Measurements from ENCODE around the gene FAM53C. TPM values are rescaled to one million over a fixed set of nuclear protein-coding genes. Genes with fewer than 3 reads are reported as not detected.
A peak's percentile ranks its signal among the peaks of the same experiment; 100 is the strongest.

FAM53C gene
- total RNA-seq, 3 donors from 2014 or later, result 16.6 to 31.0 (median 23.3) TPM

- Histone ChIP-seq H3K27me3 (no peaks in the 10 kb centered on the region), H3K27ac (peak overlapping the region; percentile 70 to 73), H3K4me3 (no peak overlapping the region), H3K9me3 (no peaks in the 10 kb centered on the region), H3K36me3 (no peaks in the 10 kb centered on the region), H3K4me1 (peaks cover 0 to 17% of the 10 kb centered on the region in 2 donors)
- intact Hi-C loops (cut with DNase I; ENCODE audit: low total_unique reads), result no loop called here
- peak in 1 of 2 donors; percentile 40 for DNase-seq (ENCODE audit: low spot score in 2 of 2)
- TF ChIP-seq CTCF (IDR thresholded peaks at IDR 0.05) (no peak), POLR2A (IDR thresholded peaks at IDR 0.05) (no peak), POLR2AphosphoS5 (IDR thresholded peaks at IDR 0.05) (no peak)
Measured at GRCh38 chr5:138391859-138392386, 53.9 kb downstream of the FAM53C start.

Other genes starting within 250 kb of the FAM53C start
- gene NME5, start 198.8 kb upstream of the FAM53C start, total RNA-seq, result 1 to 10 TPM; 1.9 to 3.9 (median 2.5) TPM
- 10 to 100 TPM; 28.6 to 90.4 (median 69.5) TPM for gene BRD8, start 159.6 kb upstream of the FAM53C start, total RNA-seq
- 1 to 10 TPM in 1 of 3 donors, under 1 TPM in 1, not detected in 1; 0.29 to 2.1 TPM for gene KIF20A, start 159.2 kb upstream of the FAM53C start, total RNA-seq
- 10 to 100 TPM; 15.0 to 31.3 (median 22.0) TPM for gene CDC23, start 124.9 kb upstream of the FAM53C start, total RNA-seq
- gene GFRA3, start 63.6 kb upstream of the FAM53C start, total RNA-seq, result not detected
- under 1 TPM in 1 of 3 donors, not detected in 2; 0.64 TPM for gene CDC25C, start 6.5 kb upstream of the FAM53C start, total RNA-seq
- 10 to 100 TPM; 61.3 to 85.0 (median 66.5) TPM for gene KDM3B, start 14.4 kb downstream of the FAM53C start, total RNA-seq
- 1 to 10 TPM in 1 of 3 donors, under 1 TPM in 2; 0.88 to 2.7 (median 0.98) TPM for gene REEP2, start 100.8 kb downstream of the FAM53C start, total RNA-seq
- 10 to 100 TPM; 11.8 to 61.0 (median 18.4) TPM for gene EGR1, start 127.2 kb downstream of the FAM53C start, total RNA-seq
- 100 to 1,000 TPM in 2 of 3 donors, 10 to 100 TPM in 1; 95.4 to 112 (median 104) TPM for gene ETF1, start 205.0 kb downstream of the FAM53C start, total RNA-seq
- 100 to 1,000 TPM; 236 to 288 (median 266) TPM for gene HSPA9, start 237.1 kb downstream of the FAM53C start, total RNA-seq